GM13977 (cell line): ENCODE measurements around the gene RAX2.

Experiments used
- DNase-seq: peaks from one replicate; pipeline ENCODE4 v3.0.0; 2012; ENCODE audit warnings: low spot score
- CTCF ChIP-seq: IDR thresholded peaks from 2 replicates; pipeline ENCODE4 v1.5.1; 2012; ENCODE audit warnings: mild to moderate bottlenecking, control low read depth; ENCODE audit not compliant: insufficient read depth; ENCODE audit errors: extremely low read depth, missing control alignments
- in situ Hi-C: fragments of 300-500 bp; cut with MboI; formaldehyde crosslinking; loops from one replicate; pipeline ENCODE4 v1.12.0; 2022; ENCODE audit warnings: low sequenced_read_pairs, low pct_unique_long_range_greater_than_20kb, mixed read lengths, inconsistent platforms; ENCODE audit not compliant: unreplicated experiment

The RAX2 gene

GRCh38 chr19:3807574-3808354 is 35.7 kb upstream of the RAX2 start:
- in situ Hi-C loops, result no loop called here
- TF ChIP-seq CTCF, result no peak
- no peak for DNase-seq

GRCh38 chr19:3807131-3807480 is 35.1 kb upstream of the RAX2 start:
- DNase-seq, result no peak
- in situ Hi-C loops, result no loop called here
- TF ChIP-seq CTCF, result no peak

GRCh38 chr19:3805859-3806258 is 33.8 kb upstream of the RAX2 start:
- TF ChIP-seq CTCF, result no peak
- no peak for DNase-seq
- in situ Hi-C loops, result no loop called here

- DNase-seq, result no peak
- in situ Hi-C loops, result no loop called here
- TF ChIP-seq CTCF, result no peak
These were observed 32.4 kb upstream of the RAX2 start for GRCh38 chr19:3804429-3804828.

GRCh38 chr19:3803986-3804385 is 32.0 kb upstream of the RAX2 start:
- no peak for DNase-seq
- in situ Hi-C loops, result no loop called here

GRCh38 chr19:3803114-3803888 is 31.3 kb upstream of the RAX2 start:
- DNase-seq, result no peak
- in situ Hi-C loops, result no loop called here
- TF ChIP-seq CTCF, result no peak

More at GRCh38 chr19:3803986-3804385, 32.0 kb upstream of the RAX2 start:
- TF ChIP-seq CTCF, result no peak
